GM19239 (cell line): Measurements from ENCODE around the gene KRT33A.
"Not testable (repeated sequence)": the region's sequence is repeated elsewhere in the genome, so short reads cannot be mapped to it uniquely, and the experiment has no call there.

Experiments used
- DNase-seq: peaks from one replicate; pipeline ENCODE4 v3.0.0; 2011; ENCODE audit warnings: low spot score; ENCODE audit not compliant: insufficient read length
- FAIRE-seq: peaks from 2 replicates; lab custom pipeline; 2011; peaks lifted over from hg19 to GRCh38; lab: Jason Lieb, UNC

The KRT33A gene

DNA sequence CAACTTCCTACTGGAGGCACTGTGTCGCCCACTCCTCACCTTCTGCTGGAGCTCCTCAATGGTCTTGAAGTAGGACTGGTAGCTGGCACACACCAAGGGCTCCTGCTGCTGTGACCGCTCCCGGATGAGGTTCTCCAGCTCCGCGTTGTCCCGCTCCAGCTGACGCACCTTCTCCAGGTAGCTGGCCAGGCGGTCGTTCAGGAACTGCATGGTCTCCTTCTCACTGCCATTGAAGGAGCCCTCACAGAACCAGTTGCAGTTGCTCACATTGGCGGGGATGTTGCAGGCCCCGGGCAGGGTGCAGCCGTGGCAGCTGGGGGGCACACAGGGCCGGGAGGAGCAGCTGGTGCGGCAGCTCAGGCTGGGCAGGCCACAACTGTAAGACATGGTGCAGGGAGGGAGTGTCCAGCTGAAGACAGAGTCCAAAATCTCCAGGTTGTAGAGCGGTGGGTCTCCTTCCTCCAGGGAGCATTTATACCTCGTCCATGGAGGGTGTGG is at the start of gene KRT33A:
TSS of gene KRT33A (minus strand) at position 448 of the 498 bp plus-strand sequence. CDS start at position 387, 61 bp downstream.
- DNase-seq, FAIRE-seq: not testable (repeated sequence)

DNA sequence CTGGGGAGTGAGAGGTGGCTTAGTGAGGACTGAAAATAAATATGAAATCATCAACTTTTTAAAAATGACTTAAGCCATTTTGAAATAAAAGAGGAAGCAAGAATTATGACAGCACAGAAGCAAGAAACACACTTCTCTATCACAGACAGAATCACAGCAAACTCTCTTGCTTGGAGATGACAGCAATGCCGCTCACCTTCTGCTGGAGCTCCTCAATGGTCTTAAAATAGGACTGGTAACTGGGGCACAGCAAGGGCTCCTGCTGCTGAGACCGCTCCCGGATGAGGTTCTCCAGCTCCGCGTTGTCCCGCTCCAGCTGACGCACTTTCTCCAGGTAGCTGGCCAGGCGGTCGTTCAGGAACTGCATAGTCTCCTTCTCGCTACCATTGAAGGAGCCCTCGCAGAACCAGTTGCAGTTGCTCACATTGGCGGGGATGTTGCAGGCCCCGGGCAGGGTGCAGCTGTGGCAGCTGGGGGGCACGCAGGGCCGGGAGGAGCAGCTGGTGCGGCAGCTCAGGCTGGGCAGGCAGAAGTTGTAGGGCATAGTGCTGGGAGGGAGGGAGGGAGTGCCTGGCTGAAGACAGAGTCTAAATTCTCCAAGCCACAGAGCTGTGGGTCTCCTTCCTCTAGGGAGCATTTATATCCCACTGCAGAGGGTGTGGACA is 46.5 kb upstream of the KRT33A start, which contains the start of gene KRT31:
TSS of gene KRT31 (minus strand) at position 613 of the 665 bp plus-strand sequence. CDS start at position 544, 69 bp downstream.
- no peak for DNase-seq
- FAIRE-seq = no peak

DNA sequence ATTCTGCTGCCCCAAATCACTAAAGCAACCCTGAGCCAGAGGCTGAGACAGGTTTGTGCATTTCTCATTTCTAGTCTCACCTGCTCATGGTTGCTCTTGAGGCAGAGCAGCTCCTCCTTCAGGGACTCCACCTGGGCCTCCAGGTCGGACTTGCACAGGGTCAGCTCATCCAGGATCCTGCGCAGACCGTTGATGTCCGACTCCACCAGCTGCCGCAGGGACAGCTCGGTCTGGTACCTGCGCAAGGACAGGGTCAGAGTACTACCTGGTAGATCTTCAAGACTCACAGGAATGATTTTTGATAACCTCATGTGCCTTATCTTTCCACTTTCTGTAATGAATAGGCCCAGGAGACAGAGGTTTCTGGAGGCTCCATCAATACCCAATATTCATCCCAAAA is 45.7 kb upstream of the KRT33A start:
- no peak for DNase-seq
- FAIRE-seq = no peak

DNA sequence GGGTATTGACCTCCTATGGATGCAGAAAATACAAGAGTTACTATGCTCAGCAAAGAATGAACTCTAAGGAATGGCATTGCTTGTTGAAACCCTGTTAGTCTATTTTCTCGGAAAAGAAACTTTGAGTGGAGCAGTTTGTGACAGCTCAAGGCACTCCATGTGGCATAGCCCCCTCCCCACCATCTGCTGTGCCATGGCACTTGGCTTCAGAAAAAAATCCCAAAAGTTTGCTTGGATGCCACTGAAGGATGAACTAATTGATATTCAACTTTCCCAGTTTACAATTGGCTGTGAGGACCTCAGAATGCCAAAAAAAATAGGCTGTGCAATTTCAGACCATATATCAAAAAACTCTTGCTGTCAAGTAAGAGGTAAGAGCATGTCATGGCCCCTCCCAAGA is 45.0 kb upstream of the KRT33A start:
- no peak for FAIRE-seq
- no peak for DNase-seq

DNA sequence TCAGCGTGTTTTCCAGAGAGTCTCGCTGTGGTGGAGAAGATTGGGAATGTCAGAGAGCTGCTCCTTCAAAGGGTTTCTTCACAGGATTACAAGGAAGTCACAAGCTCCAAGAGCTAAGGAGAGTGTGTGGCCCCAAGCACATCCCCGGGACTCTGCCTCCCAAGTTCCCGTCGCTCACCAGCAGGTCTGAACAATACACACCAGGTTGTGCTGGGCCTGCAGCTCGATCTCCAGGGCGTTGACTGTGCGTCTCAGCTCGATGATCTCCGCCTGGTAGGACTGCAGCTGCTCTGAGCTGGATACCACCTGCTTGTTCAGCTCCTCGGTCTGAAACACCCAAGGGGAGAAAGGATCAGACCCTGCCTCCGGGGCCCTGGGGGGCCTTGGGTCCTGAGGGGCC is 44.4 kb upstream of the KRT33A start:
- not testable (repeated sequence) for FAIRE-seq, DNase-seq

DNA sequence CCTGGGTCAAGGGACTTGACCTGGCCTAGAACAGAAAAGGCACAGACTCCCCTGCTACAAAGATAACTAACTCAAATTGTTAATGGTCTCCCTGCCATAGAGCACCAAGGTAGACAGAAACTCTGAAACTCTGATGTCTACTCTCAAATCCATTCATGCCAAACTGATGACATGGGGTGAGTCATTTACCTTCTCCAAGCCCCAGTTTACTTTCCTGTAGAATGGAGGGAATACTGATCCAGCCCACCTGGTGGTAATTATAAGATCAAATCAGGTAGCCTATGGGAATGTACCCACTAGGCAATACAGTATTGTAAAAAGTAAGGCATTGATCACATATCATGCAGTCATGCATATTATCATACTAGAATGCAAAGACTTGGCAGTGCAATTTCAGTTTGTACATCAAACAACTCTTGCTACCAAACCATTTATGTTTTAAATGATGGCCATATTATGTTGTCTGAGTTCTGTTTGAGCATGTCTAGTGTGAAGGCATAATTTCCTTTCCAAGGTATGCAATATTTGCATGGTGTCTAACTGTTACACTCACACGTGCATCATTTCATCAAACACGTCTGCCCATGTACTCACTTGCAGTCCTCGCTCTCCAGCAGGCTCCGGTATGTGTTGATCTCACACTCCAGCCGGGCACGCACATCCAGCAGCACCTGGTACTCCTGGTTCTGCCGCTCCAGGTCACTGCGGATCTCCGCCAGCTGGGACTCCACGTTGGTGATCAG is 43.8 kb upstream of the KRT33A start:
- no peak for DNase-seq
- FAIRE-seq = no peak

DNA sequence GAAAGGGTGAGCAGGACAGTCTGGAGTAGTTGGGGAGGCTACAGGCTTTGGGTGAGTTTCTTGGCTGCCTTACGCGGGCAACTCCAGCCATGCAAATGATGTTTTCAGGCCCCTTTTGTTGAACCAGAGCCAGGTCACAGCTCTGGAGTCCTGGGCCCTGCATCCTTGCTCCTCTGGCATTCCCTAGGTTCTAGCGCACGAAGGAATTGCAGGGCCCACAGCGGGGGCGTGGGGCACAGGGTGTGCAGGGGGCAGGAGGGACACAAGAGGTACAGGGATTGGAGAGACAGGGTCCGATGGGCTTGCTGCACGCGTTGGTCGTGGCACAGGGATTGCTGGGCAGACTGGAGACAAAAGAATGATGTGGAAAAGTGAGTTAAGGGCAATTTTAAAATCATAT is 43.2 kb upstream of the KRT33A start:
- FAIRE-seq (no peak), DNase-seq (no peak)

DNA sequence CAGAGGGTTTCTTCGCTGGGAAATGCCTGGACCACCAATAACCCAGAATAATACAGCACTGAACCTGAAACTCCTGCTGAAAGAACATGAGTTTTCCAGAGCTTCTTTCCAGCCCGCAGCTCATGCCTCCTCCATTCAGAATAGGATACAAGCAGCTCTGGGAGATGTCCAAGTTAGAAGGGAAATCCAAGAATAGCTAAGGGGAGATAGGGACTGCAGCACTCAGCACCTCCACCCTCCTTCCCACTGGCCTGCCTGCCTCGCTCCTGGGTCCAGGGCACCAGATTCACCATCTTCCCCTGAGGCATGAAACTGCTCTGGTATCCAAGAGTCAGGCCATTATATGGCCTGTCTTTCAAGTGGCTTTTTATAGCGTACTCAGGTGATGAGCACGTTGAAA is 42.7 kb upstream of the KRT33A start:
- DNase-seq (no peak), FAIRE-seq (no peak)

DNA sequence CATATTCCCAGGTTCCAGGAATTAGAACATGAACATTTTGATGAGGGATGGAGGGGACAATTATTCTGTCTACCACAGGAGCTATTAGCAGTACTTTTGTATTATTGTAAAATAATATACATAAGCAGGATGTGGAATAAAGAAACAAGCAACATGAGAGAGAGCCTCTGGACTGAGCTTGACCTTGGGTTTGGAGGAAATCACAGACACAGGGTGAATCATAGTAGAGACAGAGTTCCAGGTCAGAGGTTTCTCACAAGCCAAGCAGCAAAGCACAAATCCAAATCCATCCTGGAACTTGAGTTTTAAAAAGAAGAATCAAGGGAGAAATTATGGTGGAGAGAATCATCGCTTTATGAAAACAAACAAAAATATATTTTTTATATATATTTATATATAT is 41.6 kb upstream of the KRT33A start:
- no peak for DNase-seq
- no peak for FAIRE-seq

DNA sequence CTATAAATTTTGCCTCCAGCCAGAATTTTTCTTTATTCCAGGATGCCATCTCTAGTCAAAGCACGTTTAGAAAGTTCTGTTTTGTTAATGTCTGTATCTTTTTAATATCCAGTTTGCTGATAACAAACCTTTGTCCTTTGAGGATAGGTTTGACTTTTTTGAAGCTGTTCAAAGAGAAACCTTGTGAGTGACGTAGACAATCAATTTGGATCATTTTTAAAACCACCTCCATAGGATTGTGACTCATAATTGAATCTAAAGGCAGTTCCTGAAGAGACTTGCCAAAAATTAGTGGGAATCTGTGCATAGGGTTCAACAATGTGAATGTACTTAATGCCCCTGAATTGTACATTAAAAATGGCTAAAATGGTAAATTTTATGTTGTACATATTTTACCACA is 40.9 kb upstream of the KRT33A start:
- FAIRE-seq = no peak
- DNase-seq = no peak

DNA sequence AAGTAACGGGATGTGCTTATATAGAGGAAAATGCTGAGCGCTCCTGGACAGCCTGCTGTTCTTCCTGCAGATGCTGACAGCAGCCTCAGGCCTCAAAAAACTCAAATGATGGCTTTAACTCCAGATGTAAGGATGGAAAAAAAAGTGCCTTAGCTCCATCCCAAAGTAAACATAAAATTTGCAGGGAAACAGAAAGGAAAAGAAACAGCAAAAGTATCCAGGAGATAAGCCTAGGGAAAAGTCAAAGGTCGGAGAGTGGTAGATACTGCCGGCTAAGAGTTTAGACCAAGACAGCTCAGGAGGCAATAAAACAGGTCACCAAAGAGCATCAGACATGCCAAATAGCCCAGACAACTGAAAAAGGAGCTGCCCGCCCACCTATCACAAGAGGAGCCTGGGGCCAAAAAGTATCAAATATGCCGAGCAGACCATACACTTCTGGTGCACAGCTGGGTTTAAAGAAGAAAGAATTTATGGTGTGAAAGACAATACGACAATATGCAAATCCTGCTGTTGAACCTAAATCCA is 39.8 kb upstream of the KRT33A start:
- no peak for DNase-seq
- FAIRE-seq = no peak

DNA sequence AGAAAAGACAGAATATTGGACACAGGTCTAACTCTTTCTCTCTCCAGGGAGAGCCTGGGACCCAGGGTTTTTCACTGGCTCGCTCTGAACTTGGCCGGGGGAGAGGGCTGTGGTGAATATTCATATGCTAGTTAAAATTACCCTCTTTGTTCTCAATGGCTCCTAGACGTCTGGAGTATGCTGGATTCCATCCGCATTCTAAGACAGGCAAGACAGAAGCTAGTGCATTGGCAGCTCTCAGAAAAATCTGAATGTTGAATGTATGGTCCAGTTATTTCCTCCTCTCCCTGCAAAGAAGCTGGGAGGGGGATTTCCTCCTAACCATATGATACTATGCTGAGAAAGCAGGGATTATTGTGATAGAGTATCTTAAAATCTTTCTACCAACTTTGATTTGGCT is 37.0 kb upstream of the KRT33A start:
- DNase-seq = no peak
- FAIRE-seq = no peak

DNA sequence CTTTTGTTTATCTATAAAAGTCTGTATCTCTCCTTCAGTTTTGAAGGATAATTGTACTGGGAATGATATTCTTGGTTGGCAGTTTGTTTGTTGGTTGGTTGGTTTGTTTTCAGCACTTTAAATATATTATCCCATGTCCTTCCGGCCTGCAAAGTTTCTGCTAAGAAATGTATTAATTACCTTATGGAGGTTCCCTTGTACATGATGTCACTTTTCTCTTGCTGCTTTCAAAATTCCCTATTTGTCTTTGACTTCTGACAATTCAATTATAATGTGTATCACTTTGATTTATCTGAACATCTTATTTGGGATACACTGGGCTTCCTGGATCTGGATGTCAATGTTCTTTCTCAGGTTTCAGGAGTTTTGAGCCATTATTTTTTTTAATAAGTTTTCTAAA is 35.6 kb upstream of the KRT33A start:
- FAIRE-seq = no peak

DNA sequence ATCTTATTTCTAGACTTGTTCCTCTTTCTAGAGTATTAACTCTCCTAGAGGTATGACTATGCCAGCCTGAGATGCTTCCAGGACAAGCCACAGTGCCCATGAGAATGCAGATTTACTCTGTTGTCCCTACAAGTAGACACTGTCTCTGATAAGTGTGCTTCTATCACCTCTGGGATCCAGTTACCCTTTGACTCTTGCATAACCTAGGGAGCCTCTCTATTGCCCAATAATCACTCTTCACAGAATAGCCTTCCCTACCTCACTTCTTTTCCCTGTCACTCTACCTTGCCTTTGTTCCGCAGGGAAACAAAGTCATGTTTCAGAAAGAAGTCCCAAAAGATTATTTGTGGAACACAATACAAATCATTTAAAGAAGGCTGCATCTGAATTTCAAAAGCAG is 33.1 kb upstream of the KRT33A start:
- FAIRE-seq (no peak), DNase-seq (no peak)

More for the DNA sequence above, 35.6 kb upstream of the KRT33A start:
- no peak for DNase-seq

DNA sequence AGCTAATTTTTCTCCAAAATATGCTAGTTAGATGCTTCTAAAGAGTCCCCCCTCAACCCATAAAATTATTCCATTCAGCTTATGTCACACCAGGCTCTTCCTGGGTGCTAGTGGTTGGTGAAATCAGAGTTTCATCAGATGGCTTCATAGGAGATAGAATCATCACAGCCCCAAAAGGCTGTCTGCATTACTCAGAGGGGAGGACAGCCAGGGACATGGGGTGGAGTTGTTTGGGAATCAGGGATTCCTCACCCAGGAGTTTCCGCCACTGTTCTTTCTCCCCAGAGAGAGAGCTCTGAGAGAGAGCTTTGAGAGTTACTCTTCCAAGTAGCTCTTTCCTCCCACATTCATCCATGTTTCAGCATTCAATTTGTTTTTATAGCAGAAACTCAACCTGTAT is 31.8 kb upstream of the KRT33A start:
- FAIRE-seq (no peak), DNase-seq (no peak)

DNA sequence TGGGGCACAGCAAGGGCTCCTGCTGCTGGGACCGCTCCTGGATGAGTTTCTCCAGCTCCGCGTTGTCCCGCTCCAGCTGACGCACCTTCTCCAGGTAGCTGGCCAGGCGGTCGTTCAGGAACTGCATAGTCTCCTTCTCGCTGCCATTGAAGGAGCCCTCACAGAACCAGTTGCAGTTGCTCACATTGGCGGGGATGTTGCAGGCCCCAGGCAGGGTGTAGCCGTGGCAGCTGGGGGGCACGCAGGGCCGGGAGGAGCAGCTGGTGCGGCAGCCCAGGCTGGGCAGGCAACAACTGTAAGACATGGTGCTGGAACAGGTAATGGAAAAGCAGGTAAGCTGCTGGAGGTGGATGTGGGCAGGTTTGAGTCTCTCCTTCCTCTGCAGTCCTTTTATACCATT is 31.3 kb upstream of the KRT33A start, which contains the start of gene KRT34:
TSS of gene KRT34 (minus strand) at position 364 of the 400 bp plus-strand sequence. CDS start at position 304, 60 bp downstream.
- DNase-seq, FAIRE-seq: not testable (repeated sequence)

DNA sequence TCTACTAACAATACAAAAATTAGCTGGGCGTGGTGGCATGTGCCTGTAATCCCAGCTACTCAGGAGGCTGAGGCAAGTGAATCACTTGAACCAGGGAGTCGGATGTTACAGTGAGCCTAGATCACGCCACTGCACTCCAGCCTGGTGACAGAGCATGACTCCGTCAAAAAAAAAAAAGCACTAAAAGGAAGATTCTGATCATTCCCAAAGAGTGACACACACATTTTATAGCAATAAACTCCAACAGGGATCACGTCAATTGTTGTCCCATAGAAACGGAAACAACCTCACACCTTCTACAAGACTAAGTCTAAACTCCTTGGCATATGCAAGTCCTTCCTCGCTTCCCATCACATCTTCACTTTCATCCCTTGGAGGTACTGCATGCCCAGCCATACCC is 29.5 kb upstream of the KRT33A start:
- DNase-seq, FAIRE-seq: not testable (repeated sequence)

DNA sequence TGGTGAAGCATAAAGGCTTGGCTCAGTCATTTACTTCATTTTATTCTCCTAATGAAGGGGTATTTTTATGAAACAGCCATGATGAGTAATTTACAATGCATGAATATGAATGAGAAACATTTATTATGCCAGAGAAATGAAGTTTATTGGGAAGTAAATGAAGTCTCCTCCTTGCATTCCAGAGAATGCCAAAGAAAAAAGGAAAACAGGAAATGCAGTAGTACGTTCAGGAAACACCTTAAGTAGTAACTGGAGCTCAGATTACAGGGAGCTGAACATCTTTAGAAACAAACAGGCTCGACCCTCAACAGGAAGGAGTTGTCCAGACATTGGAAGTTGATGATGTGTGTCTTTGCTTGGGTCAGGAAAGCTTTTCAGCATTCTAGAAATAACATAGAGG is 26.9 kb upstream of the KRT33A start:
- DNase-seq = no peak
- no peak for FAIRE-seq

DNA sequence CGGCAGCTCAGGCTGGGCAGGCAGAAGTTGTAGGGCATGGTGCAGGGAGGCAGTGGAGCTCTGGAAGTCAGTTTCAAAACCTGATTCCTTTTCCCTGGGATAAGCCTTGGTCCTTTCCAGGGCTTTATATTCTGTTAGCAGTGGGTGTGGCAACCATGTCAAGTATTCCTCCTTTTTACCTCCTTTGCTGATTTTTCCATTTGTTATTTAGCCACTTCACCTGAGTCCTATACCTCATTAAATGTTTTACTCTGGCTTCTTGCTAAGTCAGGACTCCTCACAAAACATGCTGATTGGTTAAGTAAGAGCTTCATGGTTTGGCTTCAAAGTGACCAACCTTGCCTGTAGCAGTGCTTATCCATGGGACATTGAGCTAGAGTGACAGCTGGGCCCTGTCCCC is 19.1 kb upstream of the KRT33A start, which contains the start of gene KRT33B:
TSS of gene KRT33B (minus strand) at position 101 of the 400 bp plus-strand sequence. CDS start at position 38, 63 bp downstream.
- no peak for FAIRE-seq
- DNase-seq = no peak

DNA sequence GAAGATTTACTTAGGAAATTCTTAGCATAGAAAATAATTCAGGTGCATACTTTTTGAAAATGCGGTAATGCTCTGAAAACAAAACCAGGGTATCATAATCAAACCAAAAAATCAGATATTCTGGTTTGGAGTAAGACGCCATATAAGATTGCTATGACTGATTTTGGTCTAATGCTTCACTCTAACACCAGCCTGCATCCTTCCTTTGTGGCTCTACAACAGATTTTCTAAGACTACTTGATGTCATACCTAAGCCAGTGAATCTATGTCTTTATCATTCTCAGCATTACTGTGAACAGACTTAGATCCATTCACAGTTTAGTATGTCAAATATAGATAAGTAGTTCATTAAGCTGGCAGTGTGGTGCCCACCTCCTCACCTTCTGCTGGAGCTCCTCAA is 18.4 kb upstream of the KRT33A start:
- FAIRE-seq = no peak

More for the DNA sequence above, 18.4 kb upstream of the KRT33A start:
- no peak for DNase-seq
